K562 (cell line): ENCODE measurements around the gene DLX3. TPM values are rescaled to one million over a fixed set of nuclear protein-coding genes. Genes with fewer than 3 reads are reported as not detected.

ENCODE experiments used
- ATAC-seq: fragments of 200-7000 bp; cut with Tn5 transposase; 3 replicates; pipeline ENCODE4 v1.9.1; 2020; ENCODE audit warnings: moderate library complexity
- BruUV-seq: library from RNA; stranded (reverse); fragments of 400-500 nt; replicated peaks from 2 replicates; lab custom pipeline; 2021; lab: Mats Ljungman, UMichigan
- CTCF ChIA-PET: fragments of 300-600 bp; formaldehyde crosslinking; extraction: SDS; loops from one replicate; lab custom pipeline; 2021; ENCODE audit warnings: low intra/inter-chr PET ratio; lab: Yijun Ruan, JAX
- POLR2A ChIA-PET: fragments of 300-600, 350-650 bp; sonication (Branson Sonifier 250); formaldehyde crosslinking; extraction: SDS; loops from one replicate; lab custom pipeline; 2021; ENCODE audit warnings: antibody characterized with exemption, inconsistent platforms; lab: Yijun Ruan, JAX
- DNase-seq, 4 experiments: peaks; one replicate each; pipeline versions ENCODE4 v3.0.0 to v3.0.0-alpha.2; 2011 to 2018; ENCODE audit warnings: low spot score in 3 of 4, mixed read lengths in 3 of 4; ENCODE audit errors: extremely low read depth in 1 of 4
- FAIRE-seq: peaks from 2 replicates; lab custom pipeline; 2011; peaks lifted over from hg19 to GRCh38; lab: Jason Lieb, UNC
- H2AFZ ChIP-seq: 2 replicates; pipeline ENCODE4 v1.6.0; 2011; ENCODE audit warnings: low read depth, low read length, control low read depth, inconsistent platforms
- H3K27ac ChIP-seq: fragments of 200-600 bp; 3 replicates; pipeline ENCODE4 v1.8.0; 2011; ENCODE audit warnings: low read depth, mild to moderate bottlenecking, control low read depth, inconsistent platforms, low read length, moderate library complexity, mixed read lengths; ENCODE audit errors: extremely low read depth
- H3K27me3 ChIP-seq, 2 experiments: fragments of 300-600 bp in 1 of 2; 2 replicates in 1 of 2; 3 replicates in 1 of 2; pipeline versions ENCODE4 v1.6.0 to v1.8.0; 2011; ENCODE audit warnings: inconsistent platforms in 2 of 2, low read length in 2 of 2, mild to moderate bottlenecking in 1 of 2, mixed read lengths in 1 of 2, moderate library complexity in 1 of 2; ENCODE audit not compliant: control insufficient read depth in 2 of 2, insufficient read depth in 2 of 2
- H3K36me3 ChIP-seq: fragments of 300-600 bp; 3 replicates; pipeline ENCODE4 v1.8.0; 2011; ENCODE audit warnings: mild to moderate bottlenecking, low read length, inconsistent platforms; ENCODE audit not compliant: control insufficient read depth, insufficient read depth
- H3K4me1 ChIP-seq, 2 experiments: fragments of 200-600 bp in 1 of 2; replicated peaks in 1 of 2; 2 replicates in 1 of 2; 3 replicates in 1 of 2; pipeline versions ENCODE4 v1.5.1 to v1.8.0; 2011; ENCODE audit warnings: inconsistent platforms in 2 of 2, low read length in 2 of 2, mild to moderate bottlenecking in 1 of 2, mixed read lengths in 1 of 2, moderate library complexity in 1 of 2; ENCODE audit not compliant: control insufficient read depth in 2 of 2, insufficient read depth in 2 of 2
- H3K4me2 ChIP-seq: 2 replicates; pipeline ENCODE4 v1.6.1; 2011; ENCODE audit warnings: low read length, control low read depth, inconsistent platforms, mixed read lengths; ENCODE audit not compliant: insufficient read depth
- H3K4me3 ChIP-seq: fragments of 200-600 bp; sonication (generic), shearing (Covaris generic); 2 replicates; pipeline ENCODE4 v1.5.1; 2016; ENCODE audit warnings: control low read depth, inconsistent platforms
- H3K79me2 ChIP-seq: fragments of 200-600 bp; 3 replicates; pipeline ENCODE4 v1.8.0; 2011; ENCODE audit warnings: low read length, inconsistent platforms; ENCODE audit not compliant: control insufficient read depth, insufficient read depth
- H3K9ac ChIP-seq, 2 experiments: 2 replicates each; pipeline versions ENCODE4 v1.6.0 to v1.6.1; 2011; ENCODE audit warnings: low read depth in 2 of 2, low read length in 2 of 2, control low read depth in 1 of 2, inconsistent platforms in 1 of 2, mild to moderate bottlenecking in 1 of 2, mixed read lengths in 1 of 2; ENCODE audit not compliant: insufficient read depth in 1 of 2
- H3K9me1 ChIP-seq: one replicate; pipeline ENCODE4 v1.6.0; 2011; ENCODE audit warnings: inconsistent platforms, mild to moderate bottlenecking, low read length, moderate library complexity; ENCODE audit not compliant: control insufficient read depth, insufficient read depth
- H3K9me3 ChIP-seq: replicated peaks from 2 replicates; pipeline ENCODE4 v1.5.1; 2011; ENCODE audit warnings: low read depth, low read length, inconsistent platforms; ENCODE audit not compliant: control insufficient read depth, insufficient read depth
- H4K20me1 ChIP-seq: replicated peaks from 2 replicates; pipeline ENCODE4 v1.6.1; 2011; ENCODE audit warnings: low read length, inconsistent platforms, mixed read lengths; ENCODE audit not compliant: control insufficient read depth, insufficient read depth
- NRF1 ChIP-seq, 2 experiments: fragments of 450-650 bp; IDR thresholded peaks in 1 of 2; conservative IDR thresholded peaks in 1 of 2; 2 replicates each; pipeline ENCODE4 v1.6.1; 2014; ENCODE audit warnings: mild to moderate bottlenecking in 2 of 2
- RUNX1 ChIP-seq: sonication (generic); IDR thresholded peaks from 2 replicates; pipeline ENCODE4 v1.6.1; 2016; ENCODE audit warnings: antibody characterized with exemption, low read depth
- ZBTB17 ChIP-seq: fragments of 450-650 bp; formaldehyde crosslinking; IDR thresholded peaks from 2 replicates; pipeline ENCODE4 v1.4.0; 2020; ENCODE audit warnings: mild to moderate bottlenecking
- ZNF197 ChIP-seq: fragments of 200-800 bp; sonication (Bioruptor generic); IDR thresholded peaks from 2 replicates; pipeline ENCODE4 v1.6.1; 2016; ENCODE audit warnings: low read depth, missing genetic modification characterization, missing compliant biosample characterization
- ZNF436 ChIP-seq: fragments of 250-450, 450-650 bp; sonication (Bioruptor Pico); formaldehyde crosslinking; IDR thresholded peaks from 2 replicates; pipeline ENCODE4 v1.7.0; 2020; ENCODE audit warnings: mild to moderate bottlenecking
- WGBS: fragments of 100-300 bp; shearing (Covaris generic); methylation state at CpG from one replicate; pipeline ENCODE4 v1.1.6; 2016; ENCODE audit warnings: low coverage, mixed read lengths; ENCODE audit not compliant: insufficient coverage; ENCODE audit errors: missing lambda C conversion rate; 5-methylcytosine and 5-hydroxymethylcytosine counted together
- in situ Hi-C: fragments of 300-500 bp; cut with MboI; formaldehyde crosslinking; loops from 4 replicates; pipeline ENCODE4 v1.15.0; 2018; ENCODE audit warnings: inconsistent platforms, mixed read lengths
- intact Hi-C: fragments of 100-400 bp; cut with micrococcal nuclease; formaldehyde crosslinking; loops from 2 replicates; pipeline ENCODE4 v1.14.2; 2022
- polyA plus RNA-seq, 8 experiments: library from polyadenylated mRNA; depleted of rRNA in 4 of 8; stranded (reverse) in 5 of 8; unstranded in 3 of 8; fragments of >200 nt; fragmentation: Nextera tagmentation in 2 of 8; fragmentation: Illumina TruSeq in 1 of 8; extraction: Ambion mirVana in 2 of 8; extraction: Trizol in 1 of 8; gene quantifications; 2 replicates each; pipeline versions ENCODE4 v1.2.1 to v1.2.3, GENCODE V29; 2011 to 2014; ENCODE audit warnings: inconsistent platforms in 1 of 8, missing spikeins in 1 of 8
- total RNA-seq, 7 experiments: library from RNA; depleted of rRNA in 6 of 7; stranded (reverse); fragments of >200 nt in 6 of 7; fragmentation: Illumina TruSeq in 2 of 7; extraction: Trizol in 2 of 7; gene quantifications; 2 replicates each; pipeline versions ENCODE4 v1.2.1 to v1.2.3, GENCODE V29; 2011 to 2021; ENCODE audit warnings: low replicate concordance in 1 of 7
- TF ChIP-seq, protein P1 (sequence below): fragments of 450-650 bp; IDR thresholded peaks from 2 replicates; pipeline ENCODE4 v1.6.1; 2016; ENCODE audit warnings: antibody characterized with exemption
- TF ChIP-seq, protein P2 (sequence below): sonication (generic); formaldehyde crosslinking; IDR thresholded peaks from 2 replicates; pipeline ENCODE4 v1.8.0; 2022; ENCODE audit warnings: mild to moderate bottlenecking, missing genetic modification reagents
- TF ChIP-seq, protein P3 (sequence below): sonication (generic); formaldehyde crosslinking; IDR thresholded peaks from 2 replicates; pipeline ENCODE4 v1.8.0; 2022; ENCODE audit warnings: mild to moderate bottlenecking, low read depth, missing genetic modification reagents
- TF ChIP-seq, protein P4 (sequence below): fragments of 250-450 bp; sonication (Bioruptor Pico); IDR thresholded peaks from 2 replicates; pipeline ENCODE4 v1.5.0; 2020; ENCODE audit warnings: mild to moderate bottlenecking, borderline replicate concordance
- TF ChIP-seq, protein P5 (sequence below): fragments of 250-450 bp; sonication (Bioruptor Pico); IDR thresholded peaks from 2 replicates; pipeline ENCODE4 v1.5.0; 2021

The DLX3 gene
- total and polyA plus RNA-seq, 9 of the 15 experiments (the other 6 are each of a cell fraction or from before 2014, with no cell fraction given), result not detected

DNA sequence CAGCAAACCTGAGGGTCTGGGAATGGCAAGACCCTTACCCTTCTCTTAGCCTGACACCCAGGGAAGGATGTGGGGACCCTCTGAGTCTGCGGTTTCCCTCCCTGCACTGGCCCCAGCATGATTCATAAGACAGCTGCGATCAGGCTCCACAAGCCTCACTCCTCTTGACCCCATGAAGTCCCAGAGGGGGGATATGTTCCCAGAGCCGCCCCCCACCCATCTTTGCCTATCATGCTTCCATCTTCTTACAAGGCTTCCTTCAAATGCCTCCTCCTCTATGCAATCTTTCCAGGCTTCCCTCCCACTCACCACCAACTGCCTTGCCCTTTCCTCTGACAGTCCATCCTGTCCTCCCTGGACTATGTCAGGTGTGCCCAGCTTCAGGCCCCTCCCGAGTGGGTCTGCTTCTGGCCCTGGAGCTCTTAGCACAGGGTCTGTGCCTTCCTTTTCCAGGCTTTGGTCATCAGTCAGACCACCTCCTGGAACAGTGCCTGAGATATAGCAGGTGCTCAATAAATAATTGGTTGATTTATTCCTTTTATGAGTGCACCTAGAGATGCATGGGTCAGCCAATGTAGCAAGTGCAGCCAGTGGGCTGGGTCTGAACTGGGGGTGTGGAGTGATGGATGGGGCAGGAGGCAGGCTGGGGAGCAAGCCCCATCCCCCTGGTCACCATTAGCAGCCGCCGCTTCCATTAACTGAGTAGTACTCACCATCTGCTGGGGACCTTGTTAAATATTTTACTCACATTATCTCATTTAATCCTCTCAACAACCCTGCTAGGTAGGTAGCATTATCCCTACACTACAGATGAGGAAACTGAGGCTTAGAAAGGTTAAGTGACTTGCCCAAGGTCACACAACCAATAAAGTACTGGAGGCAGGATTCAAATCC, 8.4 kb downstream of the DLX3 start:
- Histone ChIP-seq H3K9ac (no peak overlapping the region; a peak in 1 of 4 replicates), H3K9me3 (no peaks in the 10 kb centered on the region), H3K27ac (no peak overlapping the region), H3K27me3 (peaks cover 15 to 44% of the 10 kb centered on the region in 2 experiments; a peak in 4 of 5 replicates), H3K9me1 (no peaks in the 10 kb centered on the region), H4K20me1 (peaks cover 5% of the 10 kb centered on the region; the same call in 1 of the 2 replicates), H3K4me3 (no peak overlapping the region), H3K79me2 (no peaks in the 10 kb centered on the region), H3K4me2 (no peak overlapping the region), H2AFZ (no peak overlapping the region), H3K36me3 (no peaks in the 10 kb centered on the region), H3K4me1 (no peaks in the 10 kb centered on the region)
- DNase-seq, result no peak
- ATAC-seq, result no peak
- CTCF ChIA-PET, result no interaction called here
- intact Hi-C loops (no loop called here), in situ Hi-C loops (no loop called here)
- FAIRE-seq, result no peak
- POLR2A ChIA-PET, result interaction anchor here (0.6 to 1.4 kb wide), 2 partner anchors 9 to 324 kb away, joined by 3 to 4 read pairs; no protein-coding TSS in a partner anchor
- 0% methylated on average over 6 of the region's 6 CpGs for WGBS
- no TSS peak for BruUV-seq
- TF ChIP-seq, protein P1, sequence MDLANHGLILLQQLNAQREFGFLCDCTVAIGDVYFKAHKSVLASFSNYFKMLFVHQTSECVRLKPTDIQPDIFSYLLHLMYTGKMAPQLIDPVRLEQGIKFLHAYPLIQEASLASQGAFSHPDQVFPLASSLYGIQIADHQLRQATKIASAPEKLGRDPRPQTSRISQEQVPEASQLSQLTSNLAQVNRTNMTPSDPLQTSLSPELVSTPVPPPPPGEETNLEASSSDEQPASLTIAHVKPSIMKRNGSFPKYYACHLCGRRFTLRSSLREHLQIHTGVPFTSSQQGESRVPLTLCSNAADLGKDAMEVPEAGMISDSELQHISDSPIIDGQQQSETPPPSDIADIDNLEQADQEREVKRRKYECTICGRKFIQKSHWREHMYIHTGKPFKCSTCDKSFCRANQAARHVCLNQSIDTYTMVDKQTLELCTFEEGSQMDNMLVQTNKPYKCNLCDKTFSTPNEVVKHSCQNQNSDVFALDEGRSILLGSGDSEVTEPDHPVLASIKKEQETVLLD, result no peak
- TF ChIP-seq NRF1 (conservative IDR thresholded peaks at IDR 0.05 in 1 of 2, IDR thresholded peaks at IDR 0.05 in 1 of 2) (no peak), RUNX1 (no peak), ZBTB17 (CRISPR knock-in tag) (no peak), ZNF436 (CRISPR knock-in tag) (no peak), ZNF197 (no peak)
- TF ChIP-seq, protein P2, sequence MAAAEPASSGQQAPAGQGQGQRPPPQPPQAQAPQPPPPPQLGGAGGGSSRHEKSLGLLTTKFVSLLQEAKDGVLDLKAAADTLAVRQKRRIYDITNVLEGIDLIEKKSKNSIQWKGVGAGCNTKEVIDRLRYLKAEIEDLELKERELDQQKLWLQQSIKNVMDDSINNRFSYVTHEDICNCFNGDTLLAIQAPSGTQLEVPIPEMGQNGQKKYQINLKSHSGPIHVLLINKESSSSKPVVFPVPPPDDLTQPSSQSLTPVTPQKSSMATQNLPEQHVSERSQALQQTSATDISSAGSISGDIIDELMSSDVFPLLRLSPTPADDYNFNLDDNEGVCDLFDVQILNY (CRISPR knock-in tag), result no peak
- TF ChIP-seq, protein P3, sequence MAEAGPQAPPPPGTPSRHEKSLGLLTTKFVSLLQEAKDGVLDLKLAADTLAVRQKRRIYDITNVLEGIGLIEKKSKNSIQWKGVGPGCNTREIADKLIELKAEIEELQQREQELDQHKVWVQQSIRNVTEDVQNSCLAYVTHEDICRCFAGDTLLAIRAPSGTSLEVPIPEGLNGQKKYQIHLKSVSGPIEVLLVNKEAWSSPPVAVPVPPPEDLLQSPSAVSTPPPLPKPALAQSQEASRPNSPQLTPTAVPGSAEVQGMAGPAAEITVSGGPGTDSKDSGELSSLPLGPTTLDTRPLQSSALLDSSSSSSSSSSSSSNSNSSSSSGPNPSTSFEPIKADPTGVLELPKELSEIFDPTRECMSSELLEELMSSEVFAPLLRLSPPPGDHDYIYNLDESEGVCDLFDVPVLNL (CRISPR knock-in tag), result no peak
- TF ChIP-seq, protein P4, sequence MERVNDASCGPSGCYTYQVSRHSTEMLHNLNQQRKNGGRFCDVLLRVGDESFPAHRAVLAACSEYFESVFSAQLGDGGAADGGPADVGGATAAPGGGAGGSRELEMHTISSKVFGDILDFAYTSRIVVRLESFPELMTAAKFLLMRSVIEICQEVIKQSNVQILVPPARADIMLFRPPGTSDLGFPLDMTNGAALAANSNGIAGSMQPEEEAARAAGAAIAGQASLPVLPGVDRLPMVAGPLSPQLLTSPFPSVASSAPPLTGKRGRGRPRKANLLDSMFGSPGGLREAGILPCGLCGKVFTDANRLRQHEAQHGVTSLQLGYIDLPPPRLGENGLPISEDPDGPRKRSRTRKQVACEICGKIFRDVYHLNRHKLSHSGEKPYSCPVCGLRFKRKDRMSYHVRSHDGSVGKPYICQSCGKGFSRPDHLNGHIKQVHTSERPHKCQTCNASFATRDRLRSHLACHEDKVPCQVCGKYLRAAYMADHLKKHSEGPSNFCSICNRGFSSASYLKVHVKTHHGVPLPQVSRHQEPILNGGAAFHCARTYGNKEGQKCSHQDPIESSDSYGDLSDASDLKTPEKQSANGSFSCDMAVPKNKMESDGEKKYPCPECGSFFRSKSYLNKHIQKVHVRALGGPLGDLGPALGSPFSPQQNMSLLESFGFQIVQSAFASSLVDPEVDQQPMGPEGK (CRISPR knock-in tag), result no peak
- TF ChIP-seq, protein P5, sequence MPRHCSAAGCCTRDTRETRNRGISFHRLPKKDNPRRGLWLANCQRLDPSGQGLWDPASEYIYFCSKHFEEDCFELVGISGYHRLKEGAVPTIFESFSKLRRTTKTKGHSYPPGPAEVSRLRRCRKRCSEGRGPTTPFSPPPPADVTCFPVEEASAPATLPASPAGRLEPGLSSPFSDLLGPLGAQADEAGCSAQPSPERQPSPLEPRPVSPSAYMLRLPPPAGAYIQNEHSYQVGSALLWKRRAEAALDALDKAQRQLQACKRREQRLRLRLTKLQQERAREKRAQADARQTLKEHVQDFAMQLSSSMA (CRISPR knock-in tag), result no peak
